Measurements from ENCODE around the gene SRP9.

- TF ChIP-seq CTCF (IDR thresholded peaks at IDR 0.05) (no peak), EZH2phosphoT487 (IDR thresholded peaks at IDR 0.05; ENCODE audit: borderline replicate concordance, low read depth) (no peak), YY1 (IDR thresholded peaks at IDR 0.05; ENCODE audit: low read depth) (no peak), ZBTB33 (IDR thresholded peaks at IDR 0.05; ENCODE audit: borderline replicate concordance, low read depth) (no peak), REST (IDR thresholded peaks at IDR 0.05; ENCODE audit: low read depth, low read length) (no peak), ELF1 (IDR thresholded peaks at IDR 0.05) (no peak), NFIC (IDR thresholded peaks at IDR 0.05; ENCODE audit: borderline replicate concordance) (no peak), JUND (IDR thresholded peaks at IDR 0.05) (no peak), EP300 (IDR thresholded peaks at IDR 0.05; ENCODE audit: borderline replicate concordance in 1 of 2, low read depth in 1 of 2, low read length in 1 of 2) (no peak), GABPA (IDR thresholded peaks at IDR 0.05; ENCODE audit: low read depth) (no peak), SIN3A (IDR thresholded peaks at IDR 0.05; ENCODE audit: borderline replicate concordance, low read depth, low read length) (no peak), RAD21 (IDR thresholded peaks at IDR 0.05; ENCODE audit: low read length) (no peak), POLR2AphosphoS5 (IDR thresholded peaks at IDR 0.05; ENCODE audit: low read depth, low read length) (no peak), RFX5 (IDR thresholded peaks at IDR 0.05; ENCODE audit: low read length) (no peak)
Measured at GRCh38 chr1:225822655-225823403, 45.2 kb downstream of the SRP9 start.

All from SK-N-SH (cell line).